GM18951 (cell line): Measurements from ENCODE around the gene LRRC75A.

Source experiments
- POLR2A ChIP-seq: IDR thresholded peaks from 4 replicates; pipeline ENCODE4 v1.6.1; 2011; ENCODE audit warnings: mild to moderate bottlenecking; ENCODE audit not compliant: insufficient read length, insufficient read depth; ENCODE audit errors: extremely low read depth
- in situ Hi-C: fragments of 300-500 bp; cut with MboI; formaldehyde crosslinking; loops from one replicate; pipeline ENCODE4 v1.12.0; 2022; ENCODE audit warnings: low sequenced_read_pairs, mixed read lengths, inconsistent platforms; ENCODE audit not compliant: unreplicated experiment

The LRRC75A gene

DNA sequence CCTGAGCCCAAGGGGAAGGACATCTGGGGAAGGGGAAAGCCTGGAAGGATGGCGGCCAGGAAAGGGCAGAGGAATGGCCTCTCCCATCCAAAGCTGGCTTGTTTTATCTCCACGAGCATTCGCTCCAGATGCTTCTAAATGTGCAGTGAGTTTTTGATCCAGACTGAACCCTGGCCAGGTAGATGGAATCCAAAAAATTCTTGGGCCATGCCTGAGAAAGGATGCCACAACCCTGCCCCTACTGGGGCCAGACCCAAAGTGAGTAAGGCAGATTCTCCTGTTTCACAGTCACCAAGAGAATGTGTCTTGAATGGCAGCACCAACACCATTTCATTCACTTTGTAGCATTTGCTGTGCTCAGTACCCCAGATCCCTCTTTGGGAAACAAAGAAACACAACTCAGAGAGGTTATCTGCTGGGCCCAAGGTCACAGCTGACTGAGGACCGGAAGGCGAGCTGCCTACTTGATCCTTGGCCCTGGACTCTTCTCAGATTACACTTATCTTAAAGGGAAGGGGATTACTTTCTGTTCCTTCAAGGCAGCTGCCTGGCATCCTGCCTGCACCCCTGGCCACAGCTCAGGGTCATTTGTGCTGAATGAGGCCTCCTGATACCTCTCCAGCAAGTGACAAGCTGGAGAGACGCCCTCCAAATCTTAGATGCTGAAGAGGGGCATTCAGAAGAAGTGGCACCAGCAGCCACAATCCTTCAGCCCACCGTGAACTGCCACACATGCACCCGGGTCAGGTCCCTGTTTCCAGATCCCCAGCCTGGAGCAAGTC lies 3.6 kb downstream of the LRRC75A start:
- TF ChIP-seq POLR2A: no peak
- in situ Hi-C loops: no loop called here

DNA sequence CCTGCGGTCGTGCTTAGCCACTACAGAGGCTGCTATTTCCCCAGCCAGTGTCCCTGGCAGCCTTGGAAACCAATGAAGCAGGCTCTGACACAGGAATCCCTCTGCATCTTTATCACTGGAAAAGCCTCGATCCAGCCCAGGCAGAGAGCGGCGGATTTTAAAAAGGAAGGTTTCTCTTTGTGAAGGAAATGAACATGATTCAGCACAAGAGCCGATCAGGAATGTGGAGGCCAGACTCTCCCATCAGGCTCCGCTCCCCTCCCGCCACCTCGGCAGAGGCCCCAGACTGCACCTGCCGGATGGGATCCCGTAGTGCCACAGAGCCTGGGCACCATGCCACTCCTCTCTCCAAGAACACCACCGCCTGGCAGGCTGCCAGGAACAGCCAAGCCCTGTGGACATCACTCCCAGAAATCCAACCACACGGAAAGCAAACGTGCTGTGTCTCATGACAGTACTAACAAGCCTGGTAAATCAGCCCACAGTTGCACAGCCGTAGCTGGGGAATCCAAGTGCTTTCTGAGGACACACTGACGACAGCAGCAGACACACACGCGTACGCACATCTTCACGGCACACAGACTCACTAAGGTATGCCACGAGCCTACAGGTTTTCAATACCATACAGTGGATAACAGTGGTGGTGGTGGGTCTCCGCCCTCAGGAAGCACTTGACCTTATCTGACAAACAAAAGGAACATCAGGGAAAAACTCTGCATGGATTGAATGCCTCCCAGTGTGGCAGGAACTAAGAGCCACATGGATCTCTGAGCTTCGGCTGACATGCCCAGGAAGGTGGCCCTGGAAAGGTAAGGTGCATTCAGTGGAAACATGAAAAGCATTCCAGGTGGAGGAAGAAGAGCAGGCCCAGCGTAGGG lies 5.4 kb downstream of the LRRC75A start:
- in situ Hi-C loops: no loop called here
- TF ChIP-seq POLR2A: no peak

DNA sequence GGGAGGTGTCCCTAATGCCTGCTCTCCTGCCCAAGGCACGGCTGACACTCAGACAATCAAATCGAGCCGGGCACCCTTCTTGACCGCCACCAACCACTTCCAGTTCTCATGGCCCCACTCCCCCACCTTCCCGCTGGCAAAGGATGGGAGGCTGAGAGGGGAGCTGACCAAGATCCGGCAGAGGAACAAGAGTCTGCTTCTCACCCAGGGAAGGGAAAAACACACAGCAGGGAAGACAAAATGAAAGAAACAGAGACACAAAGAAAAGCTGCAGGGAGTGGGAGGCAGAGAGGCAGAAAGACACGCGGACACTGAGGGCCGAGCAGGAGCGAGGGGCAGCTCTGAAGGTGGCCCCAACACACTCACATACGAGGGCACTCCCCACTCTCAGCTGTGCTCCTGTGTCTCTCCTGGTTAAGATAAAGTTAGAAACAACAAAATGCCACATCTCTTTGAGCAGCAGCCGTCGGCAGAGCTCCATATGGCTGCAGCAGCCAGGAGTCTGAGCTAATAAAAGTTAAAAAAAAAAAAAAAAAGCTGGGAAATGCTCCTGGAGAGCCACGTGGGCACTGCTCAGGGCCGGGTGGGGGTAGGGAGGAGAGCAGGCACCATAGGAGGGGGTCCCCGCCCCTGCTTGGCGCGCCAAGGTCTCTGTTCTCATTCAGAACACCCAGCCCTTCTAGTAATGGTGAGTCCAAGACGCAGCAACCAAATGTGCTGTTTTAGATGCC lies 7.4 kb downstream of the LRRC75A start:
- in situ Hi-C loops: no loop called here
- TF ChIP-seq POLR2A: no peak

DNA sequence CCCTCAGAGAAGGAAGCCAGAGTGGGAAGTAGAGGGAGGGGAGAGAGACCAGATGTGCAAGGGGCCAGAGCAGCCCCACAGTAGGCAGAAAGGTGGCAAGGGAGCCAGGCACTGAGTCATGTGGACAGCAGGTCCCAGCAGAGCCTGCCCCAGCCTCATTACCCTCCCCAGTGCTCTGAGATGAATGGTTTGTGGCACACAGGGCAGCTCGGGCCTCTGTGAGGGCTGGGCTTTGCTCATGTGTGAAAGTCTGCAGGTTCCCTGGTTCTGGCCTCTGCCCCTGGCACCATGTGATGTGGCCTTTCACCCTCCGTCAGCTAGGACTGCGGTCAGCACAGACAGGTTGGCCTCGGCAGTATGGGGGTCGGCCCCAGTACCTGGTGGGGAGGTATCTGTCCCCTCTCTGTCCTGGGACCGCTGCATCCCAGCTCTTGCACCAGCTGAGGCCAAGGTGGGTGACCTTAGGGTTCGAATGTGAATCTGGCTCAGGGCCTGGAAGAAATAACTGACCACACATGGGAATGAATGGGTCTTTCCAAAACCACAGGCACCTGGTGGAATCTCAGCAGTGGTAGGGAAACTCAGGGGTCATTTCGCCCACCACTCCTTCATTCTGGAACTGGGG lies 8.9 kb downstream of the LRRC75A start:
- in situ Hi-C loops: no loop called here
- TF ChIP-seq POLR2A: no peak

DNA sequence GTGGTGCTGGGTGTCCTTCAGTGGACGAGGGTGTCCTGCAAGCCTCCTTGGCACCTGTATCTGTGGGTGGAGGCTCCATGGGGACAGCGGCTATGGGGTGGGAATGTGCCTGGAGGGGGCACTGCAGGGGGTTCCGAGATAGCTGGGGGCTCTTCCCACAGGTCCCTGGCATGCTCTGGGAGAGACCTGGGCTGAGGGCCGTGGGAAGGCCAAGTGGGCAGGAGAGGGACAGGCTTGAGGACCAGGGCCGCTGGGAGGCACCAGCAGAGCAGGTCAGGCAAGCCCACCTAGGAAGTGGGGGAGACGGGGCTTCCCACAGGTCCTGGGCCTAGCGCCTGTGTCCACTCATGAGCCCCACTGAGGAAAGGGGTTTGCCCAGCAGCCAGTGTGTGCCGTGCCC lies 9.7 kb downstream of the LRRC75A start:
- in situ Hi-C loops: no loop called here
- TF ChIP-seq POLR2A: no peak

DNA sequence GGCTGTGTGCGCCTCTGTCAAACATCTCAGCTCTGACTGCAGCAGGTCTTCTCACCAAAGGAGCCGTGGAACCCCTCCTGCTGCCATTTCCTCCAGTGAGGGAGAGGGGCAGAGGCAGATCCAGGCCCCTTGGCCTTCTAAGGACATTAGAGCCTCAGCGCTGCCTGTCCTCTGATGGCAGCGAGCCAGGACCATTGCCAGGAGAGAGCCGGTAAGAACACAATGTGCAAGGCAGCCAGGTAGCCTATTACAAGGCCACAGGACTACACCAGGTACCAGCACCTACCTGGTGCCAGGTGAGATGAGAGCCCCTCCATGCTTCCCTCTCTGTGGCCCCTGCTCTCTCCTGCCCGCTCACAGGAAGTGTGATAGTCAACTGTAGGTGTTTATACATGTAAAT lies 11.0 kb downstream of the LRRC75A start:
- TF ChIP-seq POLR2A: no peak
- in situ Hi-C loops: no loop called here

DNA sequence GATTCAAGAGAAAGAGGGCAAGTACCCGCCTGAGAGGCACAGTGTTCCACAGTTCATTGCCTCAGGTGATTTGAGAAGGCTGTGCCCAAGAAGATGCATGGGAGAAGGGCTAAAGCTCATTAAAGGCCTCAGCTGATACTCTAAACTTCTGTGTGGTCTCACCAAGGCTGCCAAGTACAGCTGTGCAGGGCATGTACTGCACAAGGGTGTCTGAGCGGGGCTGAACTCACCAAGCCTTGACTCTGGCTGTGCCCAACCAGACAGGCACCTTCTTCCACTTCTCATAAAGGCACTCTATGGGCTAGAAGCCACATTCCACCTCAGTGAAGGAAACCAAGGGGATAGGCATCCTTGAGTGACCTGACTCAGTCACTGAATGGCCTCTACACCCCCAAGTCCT lies 12.7 kb downstream of the LRRC75A start:
- in situ Hi-C loops: no loop called here
- TF ChIP-seq POLR2A: no peak

DNA sequence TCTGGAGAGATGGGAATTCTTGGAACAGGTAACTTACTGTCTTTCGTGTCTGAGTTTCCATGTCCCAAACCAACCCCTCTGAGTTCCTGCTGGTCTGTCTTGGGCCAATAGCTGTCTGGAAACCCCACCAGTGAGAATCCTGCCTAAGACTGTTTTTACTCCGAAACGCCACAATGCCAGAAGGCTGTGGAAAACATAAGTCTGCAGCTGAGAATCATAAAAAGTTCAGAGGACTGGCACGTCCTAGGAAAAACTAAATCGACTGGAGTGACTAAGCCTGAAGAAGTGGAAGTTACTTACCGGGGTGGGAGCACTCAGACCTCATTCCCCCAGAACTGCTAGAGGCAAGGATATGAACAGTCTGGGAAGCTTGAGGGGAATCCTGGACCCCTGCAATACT lies 13.3 kb downstream of the LRRC75A start:
- no peak for TF ChIP-seq POLR2A
- in situ Hi-C loops: no loop called here

DNA sequence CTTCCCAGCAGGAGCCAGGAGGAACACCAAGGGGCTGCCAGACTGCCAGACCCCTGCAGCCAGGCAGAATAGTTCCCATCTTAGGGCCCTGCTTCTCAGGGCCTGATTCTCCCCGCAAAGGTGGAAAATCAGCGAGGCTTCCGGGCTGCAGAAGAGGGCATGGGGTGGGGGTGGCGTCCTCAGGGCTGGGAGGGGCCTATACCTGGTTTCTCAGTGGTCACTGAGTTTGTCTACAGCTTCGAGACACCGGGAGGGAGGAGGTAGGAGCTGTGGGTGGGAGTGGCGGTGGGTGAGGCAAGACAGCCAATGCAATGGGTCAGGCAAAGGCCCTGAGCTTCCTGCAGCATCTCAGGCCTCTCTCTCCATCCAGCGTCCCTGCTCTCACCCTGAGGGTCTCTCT lies 14.3 kb downstream of the LRRC75A start:
- in situ Hi-C loops: no loop called here
- no peak for TF ChIP-seq POLR2A

DNA sequence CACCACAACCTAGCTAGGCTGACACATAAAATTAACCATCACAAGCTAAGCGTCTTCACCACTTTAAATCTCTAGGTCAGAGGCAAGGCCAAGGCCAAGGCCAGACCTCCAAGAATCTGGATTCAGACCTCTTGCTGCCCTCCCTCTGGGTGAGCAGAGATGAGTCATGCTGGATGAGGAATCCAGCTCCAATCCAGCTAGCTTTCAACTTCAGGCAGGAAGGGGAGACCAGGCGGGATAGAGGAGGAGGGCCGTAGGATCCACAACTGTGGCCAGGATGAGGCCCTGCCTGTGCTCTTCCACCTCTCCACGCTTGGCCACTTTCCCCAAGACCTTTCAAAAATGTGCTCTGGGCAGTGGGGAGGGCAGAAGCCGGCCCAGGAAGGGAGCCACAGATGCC lies 14.7 kb downstream of the LRRC75A start:
- in situ Hi-C loops: no loop called here
- TF ChIP-seq POLR2A: no peak

DNA sequence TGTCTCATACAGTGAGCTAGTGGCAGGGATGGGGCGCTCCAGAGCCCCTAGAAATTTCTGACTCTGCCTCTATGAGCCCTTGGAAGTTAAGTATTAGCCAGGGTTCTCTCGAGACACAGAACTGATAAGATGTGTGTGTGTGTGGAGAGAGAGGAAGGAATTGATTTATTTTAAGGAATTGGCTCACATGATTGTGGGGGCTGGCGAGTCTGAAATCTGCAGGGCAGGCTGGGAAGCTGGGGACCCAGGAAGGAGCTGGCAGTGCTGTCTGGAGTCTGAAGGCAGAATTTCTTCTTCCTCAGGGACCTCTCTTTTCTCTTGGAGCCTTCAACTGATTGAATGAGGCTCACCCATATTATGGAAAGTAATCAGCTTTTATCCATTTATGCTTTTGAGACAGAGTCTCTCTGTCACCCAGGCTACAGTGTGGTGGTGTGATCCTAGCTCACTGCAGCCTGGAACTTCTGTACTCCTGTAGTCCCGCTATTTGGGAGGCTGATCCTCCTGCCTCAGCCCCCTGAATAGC lies 16.8 kb downstream of the LRRC75A start:
- in situ Hi-C loops: no loop called here
- TF ChIP-seq POLR2A: no peak

DNA sequence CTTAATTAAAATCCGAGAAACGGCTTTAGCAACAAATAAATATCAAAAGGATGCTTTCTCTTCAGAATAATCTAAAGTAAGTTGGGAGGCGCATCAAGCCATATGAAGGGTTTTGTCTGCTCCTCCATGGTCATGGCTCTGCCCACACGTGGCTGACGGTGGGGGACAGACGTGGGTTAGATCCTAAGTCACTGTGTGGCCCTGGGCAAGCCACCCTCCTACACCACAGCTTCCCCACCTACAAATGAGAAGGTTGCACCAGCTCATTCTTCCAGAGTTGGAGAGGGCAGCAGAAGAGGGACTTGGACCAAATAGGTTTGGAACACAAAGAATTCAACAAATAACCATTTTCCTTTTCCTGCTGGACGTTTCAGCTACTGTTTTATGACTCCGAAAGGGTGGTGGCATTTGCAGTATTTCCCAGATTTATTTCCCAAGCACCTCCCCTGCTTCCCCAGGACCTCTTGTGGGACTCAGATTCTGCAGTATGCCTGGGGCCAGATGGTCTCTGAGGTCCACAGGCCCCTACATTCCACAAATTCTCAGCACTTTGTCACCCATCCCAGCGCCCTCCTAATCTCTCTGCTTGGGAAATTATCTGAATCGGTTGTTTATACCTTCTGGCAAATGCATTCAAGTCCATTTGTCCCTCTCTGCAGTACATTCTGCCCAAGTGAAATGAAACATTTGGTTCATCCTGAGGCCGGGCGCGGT lies 17.8 kb downstream of the LRRC75A start:
- no peak for TF ChIP-seq POLR2A
- in situ Hi-C loops: no loop called here
